HG03135 (cell line): ENCODE results near the gene CACNG3.
"Not testable (repeated sequence)": the region's sequence is repeated elsewhere in the genome, so short reads cannot be mapped to it uniquely, and the experiment has no call there.

Experiments used
- ATAC-seq: cut with Tn5 transposase; IDR thresholded peaks from one replicate; pipeline ENCODE4 v1.9.1; 2021; ENCODE audit warnings: mild to moderate bottlenecking, moderate library complexity; ENCODE audit not compliant: unreplicated experiment

CACNG3 gene

GRCh38 chr16:24255456-24256371 is at the start of gene CACNG3:
CACNG3 (plus strand) TSS chr16:24256335; CDS start chr16:24256755, 420 bp downstream.
- ATAC-seq: no peak

DNA sequence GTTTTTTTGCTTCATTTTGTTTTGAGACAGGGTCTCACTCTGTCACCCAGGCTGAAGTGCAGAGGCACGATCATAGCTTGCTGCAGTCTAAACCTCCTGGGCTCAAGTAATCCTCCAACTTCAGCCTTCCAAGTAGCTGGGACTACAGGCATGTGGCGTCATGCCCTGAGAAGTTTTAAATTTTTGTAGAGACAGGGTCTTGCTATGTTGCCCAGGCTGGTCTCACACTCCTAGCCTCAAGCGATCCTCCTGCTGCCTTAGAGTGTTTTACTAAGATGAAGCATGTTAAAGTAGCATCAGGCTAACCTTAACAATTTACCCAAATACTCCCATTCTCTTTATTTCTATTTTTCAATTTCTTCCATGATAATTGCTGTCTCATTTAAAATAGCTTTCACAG is 49.2 kb upstream of the CACNG3 start:
- no peak for ATAC-seq

- ATAC-seq: no peak
These were observed 47.4 kb upstream of the CACNG3 start for GRCh38 chr16:24208710-24209109.

DNA sequence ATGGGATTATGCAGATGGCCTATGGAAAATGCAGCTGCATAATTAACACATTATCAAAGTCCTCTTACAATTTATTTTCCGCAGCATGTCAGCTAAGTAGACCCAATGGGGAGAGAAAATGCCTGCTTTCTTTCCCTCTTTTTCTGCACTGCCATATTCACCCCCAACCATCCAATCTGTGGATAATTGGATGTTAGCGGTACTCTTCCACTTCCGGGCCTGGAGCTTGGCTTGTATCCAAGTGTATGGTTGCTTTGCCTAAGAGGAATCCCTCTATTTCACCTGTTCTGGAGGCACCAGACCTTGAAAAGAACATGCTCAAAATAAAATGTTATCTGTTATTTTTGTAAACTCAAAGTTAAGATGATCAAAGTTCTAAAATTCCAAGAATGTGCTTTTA is 41.1 kb upstream of the CACNG3 start:
- ATAC-seq: no peak

- ATAC-seq: no peak
These were observed 39.2 kb upstream of the CACNG3 start for GRCh38 chr16:24216961-24217360.

GRCh38 chr16:24217461-24217860 is 38.7 kb upstream of the CACNG3 start:
- ATAC-seq: no peak

GRCh38 chr16:24218299-24218698 is 37.8 kb upstream of the CACNG3 start:
- ATAC-seq: no peak

DNA sequence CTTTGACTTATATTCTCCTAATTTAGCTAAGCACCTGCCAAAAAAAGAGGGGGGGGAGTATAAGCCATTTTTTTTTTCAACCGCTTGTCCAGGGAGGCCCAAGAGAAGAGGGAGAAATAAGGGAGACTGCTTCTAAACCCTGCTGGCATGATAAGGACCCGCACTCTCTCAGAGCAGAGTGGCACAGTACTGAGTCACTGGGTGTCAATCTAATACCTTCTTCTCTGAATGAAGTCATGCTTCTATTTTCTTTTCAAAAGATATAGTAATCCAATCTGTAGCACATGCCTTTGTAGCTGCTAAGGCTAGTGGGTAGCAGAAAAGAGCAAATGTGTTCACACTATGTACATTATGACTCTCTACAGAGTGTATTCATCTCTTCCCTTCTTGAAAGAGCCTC is 34.9 kb upstream of the CACNG3 start:
- ATAC-seq: no peak

DNA sequence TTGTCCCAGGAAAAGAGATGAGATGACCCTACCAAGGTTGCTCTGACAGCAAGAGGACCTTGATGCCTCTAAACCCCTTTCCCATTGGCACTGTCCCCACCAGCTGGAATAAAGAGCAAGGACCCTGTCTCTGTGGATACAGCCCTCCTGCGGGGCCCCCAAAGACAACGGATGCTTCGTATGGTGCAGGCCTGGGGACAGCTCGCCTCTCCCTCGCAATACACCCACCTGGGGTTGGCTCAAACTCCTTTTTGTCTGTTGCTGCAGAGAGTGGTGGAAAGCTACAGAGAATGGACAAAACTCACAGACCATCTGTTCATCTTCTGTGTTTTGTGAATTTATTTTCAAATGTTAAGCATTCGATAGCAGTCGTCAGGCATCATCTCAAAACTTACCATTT is 27.6 kb upstream of the CACNG3 start:
- no peak for ATAC-seq

- no peak for ATAC-seq
These were observed 23.2 kb upstream of the CACNG3 start for GRCh38 chr16:24232936-24233335.

DNA sequence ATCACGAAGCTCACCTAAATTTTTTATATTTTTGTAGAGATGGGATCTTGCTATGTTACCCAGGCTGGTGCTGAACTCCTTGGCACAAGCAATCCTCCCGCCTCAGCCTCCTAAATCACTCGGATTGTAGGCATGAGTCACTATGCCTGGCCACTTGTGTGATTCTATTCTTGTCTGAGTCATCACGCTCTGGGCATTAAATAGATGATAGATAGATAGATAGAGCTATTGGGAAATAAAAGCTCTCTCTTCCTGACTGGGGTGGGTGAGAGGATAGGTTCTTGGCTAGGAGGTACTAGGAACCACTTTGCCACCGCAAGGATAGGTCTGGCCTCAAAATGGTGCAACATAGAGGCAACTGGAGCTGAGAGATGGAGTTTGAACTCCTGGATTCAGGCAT is 21.4 kb upstream of the CACNG3 start:
- ATAC-seq: no peak

DNA sequence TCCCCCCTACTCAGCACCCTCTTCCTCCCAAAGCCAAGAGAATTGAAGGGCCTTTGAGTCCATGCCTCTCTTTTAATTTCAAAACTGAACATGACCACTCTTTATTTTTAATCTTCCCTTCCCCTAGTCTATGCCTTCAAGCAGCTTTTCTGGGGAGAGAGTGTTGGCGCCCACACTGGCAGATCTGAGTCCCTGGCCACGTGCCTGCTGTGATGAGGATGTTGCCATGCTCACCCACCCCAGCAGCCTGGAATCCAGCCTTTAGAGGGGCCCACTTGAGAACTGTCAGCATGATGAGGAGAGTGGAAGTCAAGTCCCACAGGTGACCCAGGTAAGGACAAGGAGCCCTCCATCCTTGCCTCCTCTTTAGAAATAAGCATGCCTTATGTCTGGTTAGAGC is 20.3 kb upstream of the CACNG3 start:
- ATAC-seq: no peak

- ATAC-seq: not testable (repeated sequence)
These were observed 17.3 kb upstream of the CACNG3 start for GRCh38 chr16:24238846-24239245.

DNA sequence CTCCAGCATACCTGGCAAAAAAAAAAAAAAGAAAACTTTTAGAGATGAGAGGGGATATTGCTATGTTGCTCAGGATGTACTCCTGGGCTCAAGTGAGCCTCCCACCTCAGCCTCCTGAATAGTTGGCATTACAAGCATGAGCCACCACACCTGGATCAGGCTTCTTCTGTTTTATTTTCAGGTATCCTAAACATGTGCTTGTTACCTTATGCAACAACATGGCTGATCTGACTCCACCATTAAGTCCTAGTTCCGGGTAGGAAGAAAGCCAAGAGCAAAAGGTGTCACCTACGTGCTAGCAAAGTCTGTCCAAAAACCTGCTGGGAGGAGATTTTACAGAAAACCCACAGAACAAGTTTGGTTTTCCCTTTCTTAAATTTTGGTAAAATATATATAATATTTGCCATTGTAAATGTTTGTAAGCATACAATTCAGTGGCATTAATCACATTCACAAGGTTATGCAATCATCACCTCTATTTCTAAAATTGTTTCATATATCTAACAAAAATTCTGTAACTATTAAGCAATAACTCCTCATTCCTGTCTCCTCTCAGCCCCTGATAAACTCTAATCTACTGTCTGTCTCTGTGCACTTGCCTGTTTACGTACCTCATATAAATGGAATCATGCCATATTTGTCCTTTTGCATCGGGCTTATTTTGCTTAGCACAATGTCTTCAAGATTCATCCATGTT is 9.1 kb upstream of the CACNG3 start:
- ATAC-seq: no peak

DNA sequence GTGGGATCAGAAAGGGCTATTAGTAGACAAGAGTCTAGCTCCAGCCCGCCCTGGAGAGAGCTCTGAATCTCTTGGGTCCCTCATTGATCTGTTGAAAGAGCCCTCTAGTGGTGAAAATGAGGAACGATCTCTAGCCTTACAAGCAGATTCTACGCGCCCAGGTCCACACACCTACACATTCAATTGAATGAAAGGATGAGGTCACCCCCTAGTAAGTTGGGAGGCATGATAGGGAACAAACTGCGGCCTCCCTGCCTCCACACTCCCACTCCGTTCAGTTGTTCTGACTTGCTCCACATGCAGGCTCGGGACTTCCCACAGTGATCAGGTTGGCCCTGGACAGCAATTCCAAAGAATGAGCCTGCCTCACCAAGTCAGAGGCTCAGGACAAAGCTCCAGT is 2.9 kb upstream of the CACNG3 start:
- no peak for ATAC-seq

GRCh38 chr16:24257958-24258357 is 1.8 kb downstream of the CACNG3 start:
- no peak for ATAC-seq

DNA sequence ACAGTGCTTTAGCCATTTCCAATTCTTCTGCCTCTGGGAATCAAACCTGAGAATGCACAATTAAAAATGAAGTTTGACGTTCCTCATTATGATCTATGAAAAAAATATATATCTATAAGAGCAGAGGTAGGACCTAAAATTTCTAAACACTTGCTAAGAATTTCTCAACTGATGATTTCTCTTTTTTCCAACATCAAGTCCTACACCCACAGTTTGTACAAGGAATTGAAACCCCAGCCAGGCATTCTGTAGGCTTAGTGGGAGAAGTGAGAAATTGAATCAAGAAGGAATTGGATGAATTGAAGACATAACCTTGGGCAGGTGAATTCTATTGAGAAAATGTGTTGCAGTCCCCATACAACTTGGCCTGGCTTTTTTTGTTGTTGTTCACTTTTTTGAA is 2.7 kb downstream of the CACNG3 start:
- no peak for ATAC-seq

GRCh38 chr16:24262816-24263215 is 6.7 kb downstream of the CACNG3 start:
- ATAC-seq: no peak

- ATAC-seq: no peak
These were observed 14.7 kb downstream of the CACNG3 start for GRCh38 chr16:24270721-24271442.

GRCh38 chr16:24272379-24272778 is 16.2 kb downstream of the CACNG3 start:
- no peak for ATAC-seq

GRCh38 chr16:24273508-24274182 is 17.5 kb downstream of the CACNG3 start:
- no peak for ATAC-seq
